GM21619 (cell line): ENCODE results near the gene C11orf21.

Experiments used
- ATAC-seq: cut with Tn5 transposase; IDR thresholded peaks from one replicate; pipeline ENCODE4 v1.9.1; 2021; ENCODE audit not compliant: unreplicated experiment

Gene C11orf21

GRCh38 chr11:2273311-2273710, 28.4 kb downstream of the C11orf21 start:
- no peak for ATAC-seq

- no peak for ATAC-seq
Observed at GRCh38 chr11:2272946-2273280, 28.8 kb downstream of the C11orf21 start.

DNA sequence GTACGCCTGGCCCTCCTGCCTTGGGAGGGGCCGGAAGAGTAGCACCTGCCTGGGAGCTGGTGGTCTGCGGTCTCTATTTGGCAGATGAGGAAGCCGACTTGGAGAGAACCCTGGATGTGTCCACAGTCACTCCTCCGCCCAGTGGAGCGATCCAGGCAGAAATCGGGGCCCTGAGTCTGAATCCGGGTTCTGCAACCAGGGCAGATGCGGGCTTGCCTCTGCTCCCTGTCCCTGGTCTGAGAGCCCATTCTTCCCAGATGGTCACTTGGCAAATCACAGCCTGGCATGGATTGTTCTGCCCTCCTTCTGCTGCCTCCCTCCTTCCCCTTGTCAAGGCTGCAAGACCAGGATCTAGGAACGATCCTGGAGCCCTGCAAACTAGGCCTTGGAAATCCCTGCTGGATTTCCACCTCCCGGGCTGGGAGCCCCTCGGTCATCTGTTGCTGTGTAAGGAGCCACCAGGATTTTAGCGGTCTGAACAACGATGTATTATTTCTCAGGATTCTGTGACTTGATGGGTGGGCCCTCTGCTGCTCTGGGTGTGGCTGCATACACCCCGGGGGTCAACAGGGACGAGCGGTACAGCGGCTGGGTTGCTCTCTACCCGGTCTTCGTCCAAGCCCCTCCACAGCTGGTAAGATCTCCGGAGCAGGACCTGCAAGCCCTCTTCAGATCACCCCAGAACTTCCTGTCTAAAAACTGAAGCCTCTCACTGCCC, 29.3 kb downstream of the C11orf21 start:
- no peak for ATAC-seq

- no peak for ATAC-seq
Observed at GRCh38 chr11:2271327-2272227, 30.1 kb downstream of the C11orf21 start.

GRCh38 chr11:2271077-2271326, 30.7 kb downstream of the C11orf21 start:
- ATAC-seq, result no peak

DNA sequence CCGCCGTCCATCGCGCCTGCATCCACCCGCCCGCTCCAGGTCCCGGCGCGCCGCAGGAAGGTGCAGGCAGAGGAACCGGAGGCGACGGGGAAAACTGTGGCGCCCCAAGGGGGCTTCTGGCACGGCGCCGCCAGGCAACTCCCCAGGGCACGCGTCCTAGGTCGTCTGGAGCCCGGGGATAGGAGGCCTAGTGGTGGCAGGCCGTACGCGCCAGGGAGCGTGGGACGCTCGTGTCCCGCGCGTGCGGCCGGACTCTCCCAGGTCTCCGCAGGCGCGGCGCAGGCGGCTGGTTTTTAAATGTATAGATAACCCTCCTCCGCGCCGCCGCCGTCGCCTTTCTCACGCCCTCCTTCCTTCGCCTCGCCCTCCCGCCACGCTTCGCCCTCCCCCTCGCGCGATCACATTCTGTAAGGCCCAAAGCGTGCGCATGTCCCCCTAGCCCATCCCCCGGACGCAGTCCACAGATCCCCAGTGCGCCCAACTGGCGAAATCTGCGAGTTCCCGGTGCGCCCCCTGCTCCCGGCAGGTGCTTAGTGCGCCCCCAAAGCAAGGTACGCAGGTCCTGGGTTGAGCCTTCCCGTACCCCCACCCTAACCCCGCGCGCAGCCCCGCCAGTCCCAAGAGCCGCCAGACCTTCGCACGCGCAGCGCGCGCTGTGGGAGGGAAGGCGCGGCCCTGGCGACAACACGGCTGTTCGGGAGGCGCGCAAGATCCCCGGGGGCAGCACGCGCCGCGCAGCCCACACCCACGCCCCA, 31.2 kb downstream of the C11orf21 start, which contains the start of gene ASCL2:
ASCL2 (minus strand) TSS at position 267 of the 755 bp plus-strand sequence; CDS start at position 11, 256 bp downstream.
- no peak for ATAC-seq

GRCh38 chr11:2269601-2270321, 32.0 kb downstream of the C11orf21 start:
- ATAC-seq, result no peak

DNA sequence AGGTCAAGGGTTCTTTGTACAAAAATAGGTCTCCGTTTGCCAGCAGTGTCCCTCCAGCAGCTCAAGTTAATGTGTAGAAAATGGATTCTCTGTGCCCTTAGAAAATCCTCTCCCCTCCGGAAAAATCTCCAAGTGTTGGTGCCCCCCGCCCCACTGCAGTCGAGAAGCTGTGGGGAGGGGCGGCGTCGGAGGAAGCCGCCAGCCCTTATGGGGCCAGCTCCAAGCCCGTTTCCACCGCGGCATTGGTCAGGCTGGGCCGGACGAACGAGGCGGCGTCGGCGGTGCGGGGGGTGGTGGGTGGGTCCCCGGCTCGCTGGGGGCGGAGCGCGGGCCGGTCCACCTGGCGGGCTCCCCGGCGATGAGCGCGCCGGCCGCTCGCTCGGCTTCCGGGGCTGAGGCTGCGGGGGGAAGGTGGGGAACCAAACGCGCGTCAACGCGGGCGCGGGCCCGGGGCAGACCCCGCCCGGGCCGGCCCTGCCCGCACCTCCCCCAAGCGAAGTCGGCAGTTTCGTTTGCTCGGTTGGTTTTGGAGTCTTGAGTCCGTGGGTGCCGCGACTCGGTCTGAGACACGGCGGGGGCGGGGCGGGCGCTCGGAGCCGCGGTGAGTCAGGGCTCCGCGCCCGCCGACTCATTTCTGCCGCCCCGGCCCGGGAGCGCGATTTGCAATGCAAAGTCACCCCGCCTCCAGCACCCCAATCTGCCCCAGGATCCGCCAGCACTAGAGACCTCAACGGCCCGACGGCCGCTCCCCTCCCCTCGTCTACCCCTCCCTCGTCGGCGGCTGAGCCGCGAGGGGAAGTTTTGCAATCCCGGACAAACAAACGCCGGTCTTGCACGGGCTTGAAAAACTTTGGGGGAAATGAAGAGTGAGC, 32.8 kb downstream of the C11orf21 start:
- ATAC-seq, result no peak

DNA sequence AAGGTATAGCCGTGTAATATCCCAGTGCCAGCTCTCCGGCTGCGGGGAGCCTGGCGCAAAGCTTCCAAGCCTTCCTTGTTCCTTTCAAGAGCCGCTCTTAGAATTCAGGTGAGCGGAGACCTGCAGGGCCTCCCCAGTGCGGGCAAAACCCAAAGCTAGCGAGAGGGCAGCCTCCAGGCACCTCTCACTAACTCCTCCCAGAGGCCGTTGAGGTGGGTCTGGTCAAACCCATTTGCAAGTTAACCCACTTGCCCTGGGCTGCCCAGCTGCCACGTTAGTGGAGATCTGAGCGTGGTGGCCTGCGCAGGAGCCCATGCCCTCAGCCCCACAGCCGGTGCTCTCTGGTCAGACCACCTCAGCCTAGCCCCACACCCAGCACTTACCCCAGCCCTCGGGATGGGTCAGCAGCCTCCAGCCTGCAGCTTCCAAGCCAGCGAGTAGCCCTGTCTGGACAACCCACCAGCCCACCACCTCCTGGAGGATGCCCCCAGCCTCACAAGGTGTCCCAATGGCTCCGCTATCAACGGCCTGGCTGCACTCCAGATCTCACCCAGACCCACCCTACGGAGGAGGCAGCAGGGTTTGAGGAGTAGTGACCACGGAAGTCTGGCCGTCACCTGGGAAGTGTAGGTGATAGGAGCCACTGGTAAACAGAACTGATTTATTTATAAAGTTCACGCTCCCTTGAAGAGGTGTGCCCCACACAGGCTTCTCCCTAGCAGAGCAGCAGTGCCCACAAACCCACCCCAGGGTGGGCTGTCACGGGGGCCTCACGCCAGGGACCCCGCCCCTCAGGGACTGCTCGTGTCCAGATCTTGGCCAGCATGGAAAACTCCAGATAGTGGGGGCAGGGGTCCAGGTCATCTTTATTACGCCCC, 33.6 kb downstream of the C11orf21 start:
- ATAC-seq, result no peak

GRCh38 chr11:2267306-2267850, 34.3 kb downstream of the C11orf21 start:
- ATAC-seq, result no peak

DNA sequence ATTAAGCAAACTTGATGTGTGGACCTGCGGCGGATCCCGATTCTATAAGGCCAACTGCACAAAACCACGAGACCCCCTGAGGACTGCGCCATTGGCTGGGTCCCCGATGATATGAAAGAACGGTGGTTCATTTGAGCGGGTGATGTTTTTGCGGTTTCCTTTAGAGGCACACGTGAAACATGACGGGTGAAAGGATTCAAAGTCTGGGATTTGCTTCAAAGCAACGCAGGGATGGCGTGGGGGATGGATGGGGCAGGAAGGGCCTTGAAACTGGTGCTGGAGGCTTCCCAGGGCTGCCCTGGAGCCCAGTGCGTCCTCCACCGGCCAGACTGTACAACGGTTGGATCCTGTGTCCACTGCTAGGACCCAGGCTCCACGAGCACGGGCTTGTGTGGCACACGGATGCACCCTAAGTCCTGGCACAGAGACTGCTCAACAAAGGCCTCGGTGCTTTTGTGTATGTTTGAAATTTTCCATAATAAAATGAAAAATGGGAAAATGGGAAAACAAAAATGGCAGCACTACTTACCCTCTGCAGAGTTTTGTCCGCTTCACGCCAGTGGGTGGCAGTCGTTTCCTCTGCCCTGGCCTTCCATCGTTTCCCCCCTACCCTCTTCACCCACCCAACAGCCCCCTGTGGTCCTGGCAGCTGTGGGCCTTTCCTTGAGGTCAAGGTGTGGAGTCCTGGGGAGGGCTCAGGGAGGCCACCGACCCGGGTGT, 35.0 kb downstream of the C11orf21 start:
- no peak for ATAC-seq

DNA sequence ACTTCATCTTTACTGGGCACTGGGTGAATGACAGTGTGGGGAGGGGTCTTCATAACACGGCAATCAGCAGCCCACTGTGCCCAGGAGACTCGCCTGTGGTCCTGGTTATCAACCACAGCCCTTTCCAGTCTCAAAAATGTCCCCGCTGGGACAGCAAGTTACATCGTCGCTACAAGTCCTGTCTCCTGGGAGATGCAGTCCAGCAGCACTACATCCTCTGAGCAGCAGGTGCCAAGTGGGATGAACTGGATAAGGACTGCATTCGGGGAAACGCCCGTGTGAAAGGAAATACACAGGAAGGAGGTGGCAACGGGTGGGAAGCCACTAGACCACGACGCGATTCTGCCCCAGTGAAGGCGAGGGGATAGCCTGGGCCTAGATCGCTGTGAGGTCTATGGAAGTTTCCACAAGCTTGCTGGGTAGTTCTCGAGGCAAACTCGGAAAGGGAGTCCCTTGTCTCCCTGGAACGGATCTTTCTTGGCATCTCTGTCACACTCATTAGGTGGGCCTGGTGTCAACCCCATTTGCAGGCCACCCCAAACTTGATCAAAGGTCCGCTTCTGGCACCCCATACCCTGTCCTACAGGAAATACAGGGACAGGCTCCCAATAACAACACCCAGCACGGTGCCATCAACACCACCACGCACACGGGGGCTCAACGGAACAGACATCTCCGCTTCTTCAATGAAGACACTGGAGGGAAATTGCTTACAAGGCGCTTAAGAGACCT, 35.7 kb downstream of the C11orf21 start:
- no peak for ATAC-seq

- peak; percentile 62 for ATAC-seq
Observed at GRCh38 chr11:2265396-2265795, 36.3 kb downstream of the C11orf21 start.

DNA sequence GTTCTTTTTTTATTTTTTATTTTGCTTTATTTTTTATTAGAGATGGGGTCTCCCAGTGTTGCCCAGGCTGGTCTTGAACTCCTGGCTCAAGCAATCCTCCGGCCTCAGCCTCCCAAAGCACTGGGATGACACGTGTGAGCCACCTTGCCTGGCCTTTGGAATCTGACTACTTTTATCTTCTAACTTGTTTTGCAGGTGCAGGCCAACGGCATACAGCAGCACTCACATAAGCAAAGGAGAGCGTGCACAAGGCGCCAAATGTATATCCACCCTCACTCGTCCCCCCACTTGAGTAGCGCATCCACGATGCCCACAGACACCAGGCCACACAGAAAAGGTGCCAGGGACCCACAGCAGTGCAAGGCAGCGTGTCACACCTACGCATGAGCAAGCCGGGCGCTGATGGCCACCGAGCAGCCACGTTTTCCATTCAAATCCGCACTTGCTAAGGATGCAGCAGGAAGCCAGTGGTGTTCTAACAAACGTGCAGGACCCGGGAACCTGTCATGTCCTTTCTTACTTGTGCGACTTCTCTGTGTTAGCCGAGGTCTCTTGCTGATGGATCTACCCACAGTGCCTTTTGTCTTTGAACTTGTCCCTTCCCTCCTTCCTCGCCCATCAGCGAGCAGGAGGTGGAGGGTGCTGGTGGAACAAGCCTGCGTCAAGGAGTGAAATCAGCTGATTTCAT, 37.2 kb downstream of the C11orf21 start:
- no peak for ATAC-seq

DNA sequence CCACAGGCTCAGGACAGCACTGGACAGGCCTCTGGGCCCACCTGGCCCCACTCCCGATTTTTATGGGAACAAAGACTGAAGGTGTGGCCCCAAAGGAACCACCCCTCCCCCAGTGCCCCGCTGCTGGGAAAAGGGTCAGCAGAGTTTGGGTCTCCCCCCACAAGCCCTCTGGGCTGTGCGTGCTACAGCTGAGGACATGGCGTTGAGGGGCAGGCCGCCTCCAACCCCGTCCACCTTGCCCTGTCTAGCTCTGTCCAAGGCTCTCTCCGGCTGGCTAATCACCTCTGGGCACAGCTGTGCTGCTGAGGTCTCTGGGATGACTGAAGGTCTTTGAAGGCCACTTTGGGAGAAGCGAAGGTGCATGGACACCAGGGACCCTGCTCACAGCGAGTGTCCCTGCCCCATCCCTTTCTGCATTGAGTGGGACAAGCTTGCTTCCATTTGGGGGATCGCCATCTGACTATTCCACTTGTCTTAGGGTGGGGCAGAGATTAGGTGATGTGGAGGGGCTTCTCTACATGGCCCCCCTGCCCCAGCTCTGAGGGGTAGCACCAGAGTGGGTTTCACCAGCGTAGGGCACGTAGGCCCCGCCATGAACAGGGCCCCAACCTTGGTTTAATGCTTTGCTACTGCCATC, 37.9 kb downstream of the C11orf21 start:
- no peak for ATAC-seq

GRCh38 chr11:2263071-2263565, 38.6 kb downstream of the C11orf21 start:
- ATAC-seq, result no peak
